Endothelial cell of umbilical vein (primary cell): ENCODE results near the gene GPRIN1. TPM values are rescaled to one million over a fixed set of nuclear protein-coding genes. Genes with fewer than 3 reads are reported as not detected.

Experiments
- BruUV-seq: library from RNA; stranded (reverse); fragments of 400-500 nt; replicated peaks from 2 replicates; lab custom pipeline; 2021; lab: Mats Ljungman, UMichigan
- CTCF ChIA-PET: fragments of 300-600, 350-600 bp; sonication (Branson Sonifier 250); formaldehyde crosslinking; loops from one replicate; lab custom pipeline; 2021; ENCODE audit warnings: antibody characterized with exemption, inconsistent platforms; lab: Charles Lee
- POLR2A ChIA-PET: fragments of 300-600, 350-600 bp; sonication (Branson Sonifier 250); formaldehyde crosslinking; loops from one replicate; lab custom pipeline; 2021; ENCODE audit warnings: antibody characterized with exemption, inconsistent platforms; lab: Charles Lee
- DNase-seq: peaks from one replicate; pipeline ENCODE4 v3.0.0-alpha.2; 2011; ENCODE audit warnings: low read depth, low spot score
- FAIRE-seq: peaks from 2 replicates; lab custom pipeline; 2011; peaks lifted over from hg19 to GRCh38; lab: Jason Lieb, UNC
- H2AFZ ChIP-seq: 2 replicates; pipeline ENCODE4 v1.6.0; 2012; ENCODE audit warnings: low read depth, low read length, control low read depth, inconsistent platforms
- H3K27ac ChIP-seq: 2 replicates; pipeline ENCODE4 v1.5.1; 2011; ENCODE audit warnings: low read depth, mild to moderate bottlenecking, control low read depth, low read length, moderate library complexity; ENCODE audit not compliant: insufficient read depth
- H3K27me3 ChIP-seq, 2 experiments: 2 replicates each; pipeline versions ENCODE4 v1.6.0 to v1.6.1; 2011; ENCODE audit warnings: low read length in 2 of 2, mixed read lengths in 1 of 2; ENCODE audit not compliant: control insufficient read depth in 2 of 2, insufficient read depth in 2 of 2
- H3K36me3 ChIP-seq, 2 experiments: 2 replicates in 1 of 2; 3 replicates in 1 of 2; pipeline ENCODE4 v1.5.1; 2011; ENCODE audit warnings: low read length in 2 of 2, mild to moderate bottlenecking in 1 of 2, moderate library complexity in 1 of 2; ENCODE audit not compliant: control insufficient read depth in 2 of 2, insufficient read depth in 2 of 2; ENCODE audit errors: extremely low read depth in 1 of 2
- H3K4me1 ChIP-seq: 3 replicates; pipeline ENCODE4 v1.5.1; 2011; ENCODE audit warnings: mild to moderate bottlenecking, low read length; ENCODE audit not compliant: control insufficient read depth, insufficient read depth; ENCODE audit errors: extremely low read depth
- H3K4me2 ChIP-seq: 2 replicates; pipeline ENCODE4 v1.6.1; 2011; ENCODE audit warnings: low read length, control low read depth, mixed read lengths; ENCODE audit not compliant: insufficient read depth
- H3K4me3 ChIP-seq, 3 experiments: fragments of 200-600 bp in 1 of 3; sonication (generic), shearing (Covaris generic) in 1 of 3; replicated peaks in 1 of 3; 2 replicates each; pipeline ENCODE4 v1.5.1; 2011 to 2016; ENCODE audit warnings: control low read depth in 3 of 3, low read length in 3 of 3, mild to moderate bottlenecking in 2 of 3, inconsistent platforms in 1 of 3, low read depth in 1 of 3, moderate library complexity in 1 of 3; ENCODE audit not compliant: insufficient read depth in 1 of 3
- H3K79me2 ChIP-seq: 2 replicates; pipeline ENCODE4 v1.6.0; 2012; ENCODE audit warnings: low read length, inconsistent platforms; ENCODE audit not compliant: control insufficient read depth, insufficient read depth
- H3K9ac ChIP-seq: replicated peaks from 2 replicates; pipeline ENCODE3; 2011; ENCODE audit warnings: low read length, control low read depth; ENCODE audit not compliant: insufficient read depth; ENCODE audit errors: extremely low read depth
- H3K9me1 ChIP-seq: replicated peaks from 3 replicates; pipeline ENCODE4 v1.6.0; 2011; ENCODE audit warnings: mild to moderate bottlenecking, low read length; ENCODE audit not compliant: control insufficient read depth, insufficient read depth; ENCODE audit errors: extremely low read depth
- H3K9me3 ChIP-seq: replicated peaks from 2 replicates; pipeline ENCODE4 v1.5.1; 2012; ENCODE audit warnings: low read length, inconsistent platforms; ENCODE audit not compliant: control insufficient read depth, insufficient read depth
- H4K20me1 ChIP-seq: replicated peaks from 2 replicates; pipeline ENCODE3; 2011; ENCODE audit warnings: mild to moderate bottlenecking, low read length; ENCODE audit not compliant: control insufficient read depth, insufficient read depth; ENCODE audit errors: extremely low read depth
- FOS ChIP-seq: IDR thresholded peaks from 2 replicates; pipeline ENCODE4 v1.6.1; 2011; ENCODE audit warnings: mild to moderate bottlenecking, low read length, moderate library complexity, borderline replicate concordance; ENCODE audit not compliant: insufficient read depth
- GATA2 ChIP-seq: IDR thresholded peaks from 2 replicates; pipeline ENCODE4 v1.7.0; 2011; ENCODE audit warnings: low read depth, mild to moderate bottlenecking, moderate library complexity, mixed read lengths, low read length; ENCODE audit not compliant: insufficient read length, insufficient read depth
- JUN ChIP-seq: IDR thresholded peaks from 2 replicates; pipeline ENCODE4 v1.6.1; 2011; ENCODE audit warnings: borderline replicate concordance, low read depth; ENCODE audit not compliant: insufficient read length, insufficient read depth
- MAX ChIP-seq: IDR thresholded peaks from 2 replicates; pipeline ENCODE4 v1.6.1; 2011; ENCODE audit not compliant: insufficient read depth, insufficient read length
- MYC ChIP-seq: IDR thresholded peaks from one replicate; pipeline ENCODE4 v1.6.1; 2011; ENCODE audit warnings: mild to moderate bottlenecking, low read depth, low read length
- POLR2A ChIP-seq: IDR thresholded peaks from 2 replicates; pipeline ENCODE4 v1.6.1; 2012; ENCODE audit warnings: low read depth, mild to moderate bottlenecking, control low read depth, low read length
- dilution Hi-C: fragments of 300-500 bp; cut with MboI; formaldehyde crosslinking; loops from one replicate; pipeline ENCODE4 v1.15.0; 2019; ENCODE audit warnings: low sequenced_read_pairs; ENCODE audit not compliant: extremely low pct_ligation_motif_present
- intact Hi-C: fragments of 100-400 bp; cut with micrococcal nuclease; formaldehyde crosslinking; loops from one replicate; pipeline ENCODE4 v1.10.0; 2022
- polyA plus RNA-seq, 4 experiments: library from polyadenylated mRNA; depleted of rRNA in 3 of 4; stranded (reverse) in 3 of 4; unstranded in 1 of 4; fragments of >200 nt; gene quantifications; 2 replicates each; pipeline versions ENCODE4 v1.2.1 to v1.2.3, GENCODE V29; 2011 to 2012; ENCODE audit warnings: missing spikeins in 1 of 4
- total RNA-seq: library from RNA; stranded (reverse); gene quantifications from 2 replicates; pipeline ENCODE4 v1.2.3, GENCODE V29; 2021

The GPRIN1 gene
- total and polyA plus RNA-seq, 2 donors (not counting 3 experiments of a cell fraction or from before 2014, with no cell fraction given): 2.4 to 10.4 TPM

- DNase-seq: no peak
- ChIA-PET CTCF (no interaction called here), POLR2A (no interaction called here)
These were observed 17.6 kb upstream of the GPRIN1 start for GRCh38 chr5:176627582-176627981.

GRCh38 chr5:176626876-176627236 is 16.9 kb upstream of the GPRIN1 start:
- POLR2A ChIA-PET: no interaction called here
- DNase-seq (no peak), FAIRE-seq (no peak)
- dilution Hi-C loops: no loop called here
- TF ChIP-seq JUN (no peak), MAX (no peak), GATA2 (no peak), FOS (no peak), POLR2A (no peak)
- Histone ChIP-seq H3K4me2 (no peak overlapping the region), H4K20me1 (no peaks in the 10 kb centered on the region), H2AFZ (no peak overlapping the region), H3K4me1 (no peaks in the 10 kb centered on the region), H3K79me2 (no peaks in the 10 kb centered on the region), H3K9me1 (no peaks in the 10 kb centered on the region), H3K4me3 (no peak overlapping the region), H3K27ac (no peak overlapping the region), H3K9ac (no peak overlapping the region), H3K36me3 (no peaks in the 10 kb centered on the region), H3K27me3 (peaks cover 47 to 53% of the 10 kb centered on the region in 2 experiments), H3K9me3 (no peaks in the 10 kb centered on the region)
- intact Hi-C loops: no loop called here
- CTCF ChIA-PET: no interaction called here
- BruUV-seq: no TSS peak

More at GRCh38 chr5:176627582-176627981, 17.6 kb upstream of the GPRIN1 start:
- H3K9me1 ChIP-seq: no peaks in the 10 kb centered on the region
- dilution Hi-C loops: no loop called here
- H3K79me2 ChIP-seq: no peaks in the 10 kb centered on the region
- peaks cover 49 to 57% of the 10 kb centered on the region in 2 experiments for H3K27me3 ChIP-seq
- no peak overlapping the region for H2AFZ ChIP-seq
- TF ChIP-seq GATA2 (no peak), POLR2A (no peak), MYC (no peak), FOS (no peak)
- no peaks in the 10 kb centered on the region for H3K36me3 ChIP-seq
- H4K20me1 ChIP-seq: no peaks in the 10 kb centered on the region
- no peak overlapping the region for H3K27ac ChIP-seq
- H3K4me2 ChIP-seq: no peak overlapping the region
- no peak for FAIRE-seq
- no peaks in the 10 kb centered on the region for H3K4me1 ChIP-seq
- no peaks in the 10 kb centered on the region for H3K9me3 ChIP-seq
- intact Hi-C loops: no loop called here
- no TSS peak for BruUV-seq
- H3K4me3 ChIP-seq: no peak overlapping the region
- no peak overlapping the region for H3K9ac ChIP-seq
